ENCODE data around the gene BPIFA3. TPM values are rescaled to one million over a fixed set of nuclear protein-coding genes. Genes with fewer than 3 reads are reported as not detected.
"Not testable (repeated sequence)": the region's sequence is repeated elsewhere in the genome, so short reads cannot be mapped to it uniquely, and the experiment has no call there.

Gene BPIFA3
- total RNA-seq, 1 donor, result not detected

DNA sequence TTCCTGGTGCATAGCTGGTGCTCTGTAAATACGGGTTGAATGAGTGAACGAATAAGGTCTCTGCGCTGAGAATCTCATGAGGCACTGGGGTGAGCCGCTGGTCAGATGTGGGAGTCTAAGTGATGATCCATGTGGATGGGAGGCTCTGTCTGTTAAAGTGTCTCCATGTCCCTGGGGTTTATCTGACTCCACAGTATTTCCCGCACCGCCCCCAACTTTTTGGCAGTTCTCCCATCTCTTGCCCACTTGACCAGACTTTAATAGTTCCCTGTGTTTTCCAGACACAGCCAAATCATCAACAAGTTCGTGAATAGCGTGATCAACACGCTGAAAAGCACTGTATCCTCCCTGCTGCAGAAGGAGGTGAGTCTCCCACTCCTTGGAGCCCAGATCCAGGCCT lies 39.3 kb upstream of the BPIFA3 start:
- TF ChIP-seq, protein P1, sequence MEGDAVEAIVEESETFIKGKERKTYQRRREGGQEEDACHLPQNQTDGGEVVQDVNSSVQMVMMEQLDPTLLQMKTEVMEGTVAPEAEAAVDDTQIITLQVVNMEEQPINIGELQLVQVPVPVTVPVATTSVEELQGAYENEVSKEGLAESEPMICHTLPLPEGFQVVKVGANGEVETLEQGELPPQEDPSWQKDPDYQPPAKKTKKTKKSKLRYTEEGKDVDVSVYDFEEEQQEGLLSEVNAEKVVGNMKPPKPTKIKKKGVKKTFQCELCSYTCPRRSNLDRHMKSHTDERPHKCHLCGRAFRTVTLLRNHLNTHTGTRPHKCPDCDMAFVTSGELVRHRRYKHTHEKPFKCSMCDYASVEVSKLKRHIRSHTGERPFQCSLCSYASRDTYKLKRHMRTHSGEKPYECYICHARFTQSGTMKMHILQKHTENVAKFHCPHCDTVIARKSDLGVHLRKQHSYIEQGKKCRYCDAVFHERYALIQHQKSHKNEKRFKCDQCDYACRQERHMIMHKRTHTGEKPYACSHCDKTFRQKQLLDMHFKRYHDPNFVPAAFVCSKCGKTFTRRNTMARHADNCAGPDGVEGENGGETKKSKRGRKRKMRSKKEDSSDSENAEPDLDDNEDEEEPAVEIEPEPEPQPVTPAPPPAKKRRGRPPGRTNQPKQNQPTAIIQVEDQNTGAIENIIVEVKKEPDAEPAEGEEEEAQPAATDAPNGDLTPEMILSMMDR (IDR thresholded peaks at IDR 0.05; ENCODE audit: insufficient read depth, low read depth, low read length), result no peak
- no peak overlapping the region for H3K4me3 ChIP-seq (ENCODE audit: low read depth, low read length)
- DNase-seq (ENCODE audit: low read depth), result no peak

DNA sequence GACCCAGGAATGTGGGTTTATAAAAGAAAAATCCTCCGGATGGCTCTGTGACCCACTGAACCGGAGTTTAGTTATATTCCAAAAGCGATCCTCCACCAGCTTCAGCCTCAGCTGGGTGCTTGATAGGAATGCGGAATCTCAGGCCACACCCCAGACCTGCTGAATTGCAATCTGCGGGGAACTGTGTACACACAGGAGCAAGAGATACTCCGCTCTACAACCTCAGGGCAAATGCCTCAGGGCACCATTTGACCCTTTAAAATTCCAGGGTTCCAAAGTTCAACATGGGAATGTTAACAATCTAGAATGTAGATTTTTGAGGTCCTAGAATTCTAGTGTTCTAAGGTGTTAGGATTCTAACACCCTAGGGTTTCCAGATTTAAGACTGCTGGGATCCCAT lies 38.4 kb upstream of the BPIFA3 start:
- no peak for DNase-seq (ENCODE audit: low read depth)
- TF ChIP-seq, protein P1 (IDR thresholded peaks at IDR 0.05; ENCODE audit: insufficient read depth, low read depth, low read length), result no peak
- no peak overlapping the region for H3K4me3 ChIP-seq (ENCODE audit: low read depth, low read length)

DNA sequence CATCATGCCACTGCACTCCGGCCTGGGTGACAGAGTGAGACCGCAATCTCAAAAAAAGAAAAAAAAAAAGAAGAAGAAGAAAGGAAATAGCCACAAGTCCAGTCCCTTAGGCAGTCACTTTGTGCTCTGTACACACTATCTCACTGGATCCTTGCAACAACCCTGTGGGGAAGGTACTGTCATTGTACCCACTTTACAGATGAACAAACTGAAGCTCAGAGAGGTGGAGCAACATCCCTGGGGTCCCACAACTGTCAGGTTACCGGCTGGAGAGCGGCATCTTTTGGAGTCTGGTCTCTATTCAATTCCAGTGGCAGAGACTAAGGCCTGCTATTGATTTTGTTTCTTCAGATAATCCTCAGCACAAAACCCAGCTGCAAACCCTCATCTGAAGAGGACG lies 37.0 kb upstream of the BPIFA3 start:
- TF ChIP-seq, protein P1 (IDR thresholded peaks at IDR 0.05; ENCODE audit: insufficient read depth, low read depth, low read length), result no peak
- DNase-seq (ENCODE audit: low read depth), result no peak
- H3K4me3 ChIP-seq (ENCODE audit: low read depth, low read length), result no peak overlapping the region

DNA sequence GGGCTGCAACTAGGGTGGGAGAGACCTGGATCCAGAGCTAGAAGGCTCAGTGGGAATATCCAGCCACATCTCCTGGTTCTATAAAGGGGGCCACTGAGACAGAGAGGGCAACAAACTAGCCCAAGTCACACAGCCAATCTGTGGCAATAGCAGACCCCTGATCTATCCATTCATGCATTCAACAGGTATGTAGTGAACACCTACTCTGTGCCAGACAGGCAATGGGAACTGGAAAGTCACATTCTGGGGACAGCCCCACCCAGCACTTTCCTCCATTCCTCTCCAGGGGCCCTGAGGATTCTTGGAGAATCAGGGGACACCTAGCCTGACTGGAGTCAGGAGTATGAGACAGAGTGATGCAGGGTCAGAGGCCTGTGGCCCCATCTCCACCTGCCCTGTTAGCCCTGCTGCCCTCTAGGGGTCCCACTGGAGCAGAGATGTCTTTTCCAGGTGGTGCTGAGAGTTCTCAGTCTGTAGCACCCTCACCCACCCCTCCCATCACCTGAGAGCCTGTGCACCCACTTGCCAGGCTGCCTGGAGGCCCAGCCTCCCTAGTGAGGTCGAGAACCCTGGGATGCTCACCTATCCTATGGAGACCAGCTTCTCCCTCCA lies 35.6 kb upstream of the BPIFA3 start:
- H3K4me3 ChIP-seq (ENCODE audit: low read depth, low read length), result no peak overlapping the region
- no peak for DNase-seq (ENCODE audit: low read depth)
- TF ChIP-seq, protein P1 (IDR thresholded peaks at IDR 0.05; ENCODE audit: insufficient read depth, low read depth, low read length), result no peak

DNA sequence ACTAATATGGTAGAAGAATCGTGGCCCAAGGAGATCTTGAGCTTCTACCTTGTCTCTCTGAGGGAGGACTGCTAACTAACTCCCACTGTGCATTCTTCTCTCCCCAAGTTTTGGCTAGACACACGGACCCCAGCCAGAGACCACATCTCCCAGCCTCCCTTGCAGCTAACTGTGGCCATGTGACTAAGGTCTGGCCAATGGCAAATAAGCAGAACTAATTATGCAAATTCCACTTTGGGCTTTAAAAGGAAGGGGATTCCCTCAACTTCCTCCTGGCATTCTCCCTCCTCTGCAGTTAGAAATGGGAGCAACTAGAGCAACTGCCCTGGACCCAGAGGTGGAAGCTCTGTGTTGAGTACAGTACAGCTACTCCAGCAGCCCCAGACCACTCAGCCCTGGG lies 33.8 kb upstream of the BPIFA3 start:
- TF ChIP-seq, protein P1 (IDR thresholded peaks at IDR 0.05; ENCODE audit: insufficient read depth, low read depth, low read length), result no peak
- DNase-seq (ENCODE audit: low read depth), result no peak
- no peak overlapping the region for H3K4me3 ChIP-seq (ENCODE audit: low read depth, low read length)

DNA sequence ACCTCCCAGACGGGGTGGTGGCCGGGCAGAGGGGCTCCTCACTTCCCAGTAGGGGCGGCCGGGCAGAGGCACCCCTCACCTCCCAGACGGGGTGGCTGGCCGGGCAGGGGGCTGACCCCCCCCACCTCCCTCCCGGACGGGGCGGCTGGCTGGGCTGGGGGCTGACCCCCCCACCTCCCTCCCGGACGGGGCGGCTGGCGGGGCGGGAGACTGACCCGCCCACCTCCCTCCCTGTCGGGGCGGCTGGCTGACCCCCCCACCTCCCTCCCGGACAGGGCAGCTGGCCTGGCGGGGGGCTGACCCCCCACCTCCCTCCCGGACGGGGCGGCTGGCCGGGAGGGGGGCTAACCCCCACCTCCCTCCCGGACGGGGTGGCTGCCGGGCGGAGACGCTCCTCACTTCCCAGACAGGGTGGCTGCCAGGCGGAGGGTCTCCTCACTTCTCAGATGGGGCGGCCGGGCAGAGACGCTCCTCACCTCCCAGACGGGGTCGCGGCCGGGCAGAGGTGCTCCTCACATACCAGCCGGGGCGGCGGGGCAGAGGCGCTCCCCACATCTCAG lies 32.0 kb upstream of the BPIFA3 start:
- DNase-seq (ENCODE audit: low read depth); H3K4me3 ChIP-seq (ENCODE audit: low read depth, low read length): not testable (repeated sequence)

DNA sequence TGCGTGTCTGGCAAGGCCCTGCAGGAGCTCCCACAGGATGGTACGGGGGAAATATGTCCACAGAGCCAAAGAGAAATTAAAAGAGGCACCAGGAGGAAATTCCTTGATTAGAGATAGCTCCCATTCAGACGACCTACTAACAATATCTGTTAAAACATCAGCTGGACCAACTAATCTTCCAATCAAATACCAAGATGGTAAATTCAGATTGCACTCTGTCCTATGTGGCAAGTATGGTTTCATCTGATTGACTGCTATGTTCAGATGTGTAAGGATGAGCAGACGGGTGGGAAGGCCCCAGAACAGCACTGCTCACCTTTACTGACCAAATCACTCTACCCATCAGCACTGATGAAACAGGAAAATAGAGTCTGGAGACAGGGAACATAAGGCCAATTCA lies 29.7 kb upstream of the BPIFA3 start:
- TF ChIP-seq, protein P1 (IDR thresholded peaks at IDR 0.05; ENCODE audit: insufficient read depth, low read depth, low read length), result no peak
- no peak for DNase-seq (ENCODE audit: low read depth)
- no peak overlapping the region for H3K4me3 ChIP-seq (ENCODE audit: low read depth, low read length)
